ENCODE data around the gene CBARP. TPM values are rescaled to one million over a fixed set of nuclear protein-coding genes. Genes with fewer than 3 reads are reported as not detected.

CBARP gene
- total and polyA plus RNA-seq, 8 donors = 0.55 to 2.5 (median 1.3) TPM

- no peak overlapping the region for H3K27ac ChIP-seq
- H3K4me1 ChIP-seq = peaks cover 18 to 61% of the 10 kb centered on the region in 2 donors
- no peak for TF ChIP-seq CTCF (IDR thresholded peaks at IDR 0.05)
- ATAC-seq (no peak), DNase-seq (no peak)
- intact Hi-C loops (cut with DNase I) = no loop called here
- H3K36me3 ChIP-seq = no peaks in the 10 kb centered on the region
- H3K9me3 ChIP-seq = no peaks in the 10 kb centered on the region
- H3K4me3 ChIP-seq = peak overlapping the region in 1 of 2 donors; percentile 46
- peaks cover 0 to 59% of the 10 kb centered on the region in 2 donors for H3K27me3 ChIP-seq
Observed at GRCh38 chr19:1236576-1236975, 1.2 kb downstream of the CBARP start.

GRCh38 chr19:1235625-1236538 lies 1.9 kb downstream of the CBARP start:
- H3K36me3 ChIP-seq = no peaks in the 10 kb centered on the region
- H3K27ac ChIP-seq = no peak overlapping the region
- TF ChIP-seq CTCF (IDR thresholded peaks at IDR 0.05) = no peak
- intact Hi-C loops (cut with DNase I) = no loop called here
- DNase-seq = no peak
- ATAC-seq = no peak
- H3K27me3 ChIP-seq = peaks cover 0 to 59% of the 10 kb centered on the region in 2 donors
- peaks cover 13 to 54% of the 10 kb centered on the region in 2 donors for H3K4me1 ChIP-seq
- H3K4me3 ChIP-seq = no peak overlapping the region
- no peaks in the 10 kb centered on the region for H3K9me3 ChIP-seq

GRCh38 chr19:1234955-1235380 lies 2.8 kb downstream of the CBARP start:
- Histone ChIP-seq H3K4me1 (peaks cover 10 to 45% of the 10 kb centered on the region in 2 donors), H3K4me3 (no peak overlapping the region), H3K27ac (no peak overlapping the region), H3K9me3 (no peaks in the 10 kb centered on the region), H3K27me3 (peaks cover 0 to 52% of the 10 kb centered on the region in 2 donors), H3K36me3 (no peaks in the 10 kb centered on the region)
- DNase-seq (no peak), ATAC-seq (no peak)
- TF ChIP-seq CTCF (IDR thresholded peaks at IDR 0.05) = no peak
- intact Hi-C loops (cut with DNase I) = no loop called here

- Histone ChIP-seq H3K4me3 (no peak overlapping the region), H3K9me3 (no peaks in the 10 kb centered on the region), H3K27ac (no peak overlapping the region), H3K36me3 (no peaks in the 10 kb centered on the region), H3K4me1 (peaks cover 10 to 40% of the 10 kb centered on the region in 2 donors), H3K27me3 (peaks cover 0 to 46% of the 10 kb centered on the region in 2 donors)
- DNase-seq (no peak), ATAC-seq (no peak)
- TF ChIP-seq CTCF (IDR thresholded peaks at IDR 0.05) = no peak
- intact Hi-C loops (cut with DNase I) = no loop called here
Observed at GRCh38 chr19:1234051-1234954, 3.5 kb downstream of the CBARP start.

All from left lung (tissue), 10 donors.